Measurements from ENCODE around the gene RERE. TPM values are rescaled to one million over a fixed set of nuclear protein-coding genes. Genes with fewer than 3 reads are reported as not detected.

RERE gene
- total and polyA plus RNA-seq, 2 experiments from 2014 or later: 39.8 to 62.8 TPM

GRCh38 chr1:8864713-8865344 is 47.4 kb upstream of the RERE start:
- H3K9me3 ChIP-seq (ENCODE audit: low read depth): no peaks in the 10 kb centered on the region
- no peaks in the 10 kb centered on the region for H3K36me3 ChIP-seq (replicated peaks; ENCODE audit: insufficient read depth, low read depth)
- DNase-seq (ENCODE audit: low spot score): no peak
- peaks cover 16% of the 10 kb centered on the region for H4K20me1 ChIP-seq (ENCODE audit: insufficient read depth, poor library complexity, severe bottlenecking)
- no peak overlapping the region for H2AFZ ChIP-seq
- no peak overlapping the region for H3K4me3 ChIP-seq
- H3K27me3 ChIP-seq: no peaks in the 10 kb centered on the region
- H3K79me2 ChIP-seq: peaks cover 16% of the 10 kb centered on the region
- H3K4me2 ChIP-seq: no peak overlapping the region
- peaks cover 5% of the 10 kb centered on the region for H3K4me1 ChIP-seq (ENCODE audit: insufficient read depth)
- H3K9me2 ChIP-seq (replicated peaks; ENCODE audit: insufficient read depth): no peaks in the 10 kb centered on the region
- H3K27ac ChIP-seq: no peak overlapping the region
- 94% methylated on average over 6 of the region's 6 CpGs for WGBS (ENCODE audit: low lambda C conversion rate, missing lambda C conversion rate)
- TF ChIP-seq EZH2phosphoT487 (IDR thresholded peaks at IDR 0.05; ENCODE audit: low read depth, severe bottlenecking, unreplicated experiment) (no peak), CTCF (IDR thresholded peaks at IDR 0.05; ENCODE audit: poor library complexity) (no peak), EZH2 (IDR thresholded peaks at IDR 0.05; ENCODE audit: borderline replicate concordance) (no peak)

DNA sequence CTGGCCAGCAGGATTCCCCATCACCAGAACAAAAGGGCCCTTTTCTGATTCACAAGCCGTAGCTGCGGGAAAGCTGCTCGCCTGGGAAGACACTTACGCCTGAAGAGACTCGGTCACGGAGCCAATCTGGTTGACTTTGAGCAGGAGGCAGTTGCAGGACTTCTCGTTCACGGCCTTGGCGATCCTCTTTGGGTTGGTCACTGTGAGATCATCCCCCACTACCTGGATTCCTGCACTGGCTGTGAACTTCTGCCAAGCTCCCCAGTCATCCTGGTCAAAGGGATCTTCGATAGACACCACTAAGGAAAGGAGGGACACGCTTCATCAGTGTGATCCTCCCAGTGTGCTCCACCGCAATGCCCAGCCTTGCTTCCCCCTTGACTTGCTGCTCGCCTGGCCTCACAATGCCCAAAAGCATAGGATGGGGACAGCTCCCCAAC is 46.4 kb upstream of the RERE start:
- Histone ChIP-seq H3K79me2 (peaks cover 7% of the 10 kb centered on the region), H3K27me3 (no peaks in the 10 kb centered on the region), H4K20me1 (ENCODE audit: insufficient read depth, poor library complexity, severe bottlenecking) (peaks cover 8% of the 10 kb centered on the region), H3K4me3 (no peak overlapping the region), H3K4me2 (no peak overlapping the region), H3K9me2 (replicated peaks; ENCODE audit: insufficient read depth) (no peaks in the 10 kb centered on the region), H2AFZ (no peak overlapping the region), H3K36me3 (replicated peaks; ENCODE audit: insufficient read depth, low read depth) (no peaks in the 10 kb centered on the region), H3K4me1 (ENCODE audit: insufficient read depth) (peaks cover 2% of the 10 kb centered on the region), H3K9me3 (ENCODE audit: low read depth) (no peaks in the 10 kb centered on the region), H3K27ac (no peak overlapping the region)
- TF ChIP-seq EZH2 (IDR thresholded peaks at IDR 0.05; ENCODE audit: borderline replicate concordance) (no peak), CTCF (IDR thresholded peaks at IDR 0.05; ENCODE audit: poor library complexity) (no peak), EZH2phosphoT487 (IDR thresholded peaks at IDR 0.05; ENCODE audit: low read depth, severe bottlenecking, unreplicated experiment) (no peak)
- no peak for DNase-seq (ENCODE audit: low spot score)
- 94% methylated on average over 13 of the region's 13 CpGs for WGBS (ENCODE audit: low lambda C conversion rate, missing lambda C conversion rate)

- WGBS (ENCODE audit: low lambda C conversion rate, missing lambda C conversion rate): 97% methylated on average over 7 of the region's 7 CpGs
- Histone ChIP-seq H3K9me2 (replicated peaks; ENCODE audit: insufficient read depth) (no peaks in the 10 kb centered on the region), H3K79me2 (peaks cover under 1% of the 10 kb centered on the region), H3K9me3 (ENCODE audit: low read depth) (no peaks in the 10 kb centered on the region), H4K20me1 (ENCODE audit: insufficient read depth, poor library complexity, severe bottlenecking) (peaks cover 3% of the 10 kb centered on the region), H3K4me2 (no peak overlapping the region), H3K36me3 (replicated peaks; ENCODE audit: insufficient read depth, low read depth) (no peaks in the 10 kb centered on the region), H3K4me3 (no peak overlapping the region), H2AFZ (no peak overlapping the region), H3K27me3 (no peaks in the 10 kb centered on the region), H3K4me1 (ENCODE audit: insufficient read depth) (peaks cover 9% of the 10 kb centered on the region), H3K27ac (no peak overlapping the region)
- no peak for DNase-seq (ENCODE audit: low spot score)
- TF ChIP-seq CTCF (IDR thresholded peaks at IDR 0.05; ENCODE audit: poor library complexity): no peak
- no peak for TF ChIP-seq EZH2 (IDR thresholded peaks at IDR 0.05; ENCODE audit: borderline replicate concordance)
- no peak for TF ChIP-seq EZH2phosphoT487 (IDR thresholded peaks at IDR 0.05; ENCODE audit: low read depth, severe bottlenecking, unreplicated experiment)
These were observed 45.7 kb upstream of the RERE start for GRCh38 chr1:8863138-8863537.

All from hepatocyte (in vitro differentiated cells).